ACC112 (cell line): Measurements from ENCODE around the gene MEX3D.
"Not testable (repeated sequence)": the region's sequence is repeated elsewhere in the genome, so short reads cannot be mapped to it uniquely, and the experiment has no call there.

Source experiments
- H2AFZ ChIP-seq: fragments of 200-600 bp; sonication (generic); one replicate; pipeline ENCODE4 v1.6.0; 2017; ENCODE audit warnings: antibody characterized with exemption, low read length; ENCODE audit not compliant: unreplicated experiment
- H3K27ac ChIP-seq: fragments of 200-600 bp; sonication (generic); 2 replicates; pipeline ENCODE4 v1.5.1; 2014; ENCODE audit warnings: low read depth, mild to moderate bottlenecking, antibody characterized with exemption, low read length, moderate library complexity
- H3K27me3 ChIP-seq: fragments of 200-600 bp; sonication (generic); 2 replicates; pipeline ENCODE4 v1.6.1; 2014; ENCODE audit warnings: mild to moderate bottlenecking, antibody characterized with exemption, low read length, moderate library complexity, mixed read lengths; ENCODE audit not compliant: insufficient read depth
- H3K36me3 ChIP-seq: fragments of 200-600 bp; sonication (generic); 2 replicates; pipeline ENCODE4 v1.6.1; 2016; ENCODE audit warnings: mild to moderate bottlenecking, antibody characterized with exemption, low read length, moderate library complexity, mixed read lengths; ENCODE audit not compliant: insufficient read depth
- H3K4me1 ChIP-seq: fragments of 200-600 bp; sonication (generic); one replicate; pipeline ENCODE4 v1.6.1; 2016; ENCODE audit warnings: low read length, mixed read lengths; ENCODE audit not compliant: insufficient read depth, unreplicated experiment, control insufficient read depth
- H3K4me3 ChIP-seq: fragments of 200-600 bp; sonication (generic); 2 replicates; pipeline ENCODE4 v1.5.1; 2014; ENCODE audit warnings: mild to moderate bottlenecking, low read depth, low read length
- H3K79me2 ChIP-seq: fragments of 200-600 bp; sonication (generic); one replicate; pipeline ENCODE4 v1.6.0; 2016; ENCODE audit warnings: low read length; ENCODE audit not compliant: control insufficient read depth, unreplicated experiment, insufficient read depth

Gene MEX3D

GRCh38 chr19:1533510-1534150 lies 34.5 kb downstream of the MEX3D start:
- Histone ChIP-seq H3K4me1 (peaks cover 1% of the 10 kb centered on the region), H3K27me3 (no peaks in the 10 kb centered on the region), H3K36me3 (no peaks in the 10 kb centered on the region), H3K79me2 (no peaks in the 10 kb centered on the region), H3K27ac (no peak overlapping the region), H3K4me3 (no peak overlapping the region), H2AFZ (no peak overlapping the region)

- Histone ChIP-seq H2AFZ (no peak overlapping the region), H3K36me3 (no peaks in the 10 kb centered on the region), H3K27ac (no peak overlapping the region), H3K4me1 (no peaks in the 10 kb centered on the region), H3K27me3 (no peaks in the 10 kb centered on the region), H3K79me2 (no peaks in the 10 kb centered on the region), H3K4me3 (no peak overlapping the region)
Measured at GRCh38 chr19:1532003-1532402, 36.1 kb downstream of the MEX3D start.

GRCh38 chr19:1531587-1531986 lies 36.5 kb downstream of the MEX3D start:
- Histone ChIP-seq H3K27ac (no peak overlapping the region), H2AFZ (no peak overlapping the region), H3K4me1 (no peaks in the 10 kb centered on the region), H3K79me2 (no peaks in the 10 kb centered on the region), H3K4me3 (no peak overlapping the region), H3K36me3 (no peaks in the 10 kb centered on the region), H3K27me3 (no peaks in the 10 kb centered on the region)

GRCh38 chr19:1530856-1531255 lies 37.3 kb downstream of the MEX3D start:
- H3K4me3 ChIP-seq, H3K4me1 ChIP-seq, H3K27me3 ChIP-seq, H2AFZ ChIP-seq, H3K36me3 ChIP-seq, H3K27ac ChIP-seq, H3K79me2 ChIP-seq: not testable (repeated sequence)

- H3K27ac ChIP-seq = no peak overlapping the region
- H3K4me3 ChIP-seq = no peak overlapping the region
- H3K27me3 ChIP-seq = peaks cover 8% of the 10 kb centered on the region
- H3K79me2 ChIP-seq = no peaks in the 10 kb centered on the region
- H3K36me3 ChIP-seq = no peaks in the 10 kb centered on the region
- H2AFZ ChIP-seq = no peak overlapping the region
- H3K4me1 ChIP-seq = no peaks in the 10 kb centered on the region
Measured at GRCh38 chr19:1529430-1529816, 38.7 kb downstream of the MEX3D start.

GRCh38 chr19:1528596-1529429 lies 39.3 kb downstream of the MEX3D start:
- H2AFZ ChIP-seq = no peak overlapping the region
- no peak overlapping the region for H3K27ac ChIP-seq
- H3K27me3 ChIP-seq = peaks cover 10% of the 10 kb centered on the region
- no peak overlapping the region for H3K4me3 ChIP-seq
- H3K4me1 ChIP-seq = no peaks in the 10 kb centered on the region
- H3K36me3 ChIP-seq = no peaks in the 10 kb centered on the region
- H3K79me2 ChIP-seq = no peaks in the 10 kb centered on the region

- Histone ChIP-seq H3K4me3 (no peak overlapping the region), H3K4me1 (no peaks in the 10 kb centered on the region), H2AFZ (no peak overlapping the region), H3K36me3 (no peaks in the 10 kb centered on the region), H3K27me3 (peaks cover 17% of the 10 kb centered on the region), H3K27ac (no peak overlapping the region), H3K79me2 (no peaks in the 10 kb centered on the region)
Measured at GRCh38 chr19:1527650-1528309, 40.3 kb downstream of the MEX3D start.

- H3K4me1 ChIP-seq = no peaks in the 10 kb centered on the region
- no peak overlapping the region for H3K4me3 ChIP-seq
- H2AFZ ChIP-seq = no peak overlapping the region
- H3K27me3 ChIP-seq = peaks cover 17% of the 10 kb centered on the region
- no peak overlapping the region for H3K27ac ChIP-seq
- no peaks in the 10 kb centered on the region for H3K79me2 ChIP-seq
- H3K36me3 ChIP-seq = no peaks in the 10 kb centered on the region
Measured at GRCh38 chr19:1526979-1527649, 41.0 kb downstream of the MEX3D start.

GRCh38 chr19:1526066-1526778 lies 41.9 kb downstream of the MEX3D start:
- Histone ChIP-seq H3K4me1 (no peaks in the 10 kb centered on the region), H2AFZ (no peak overlapping the region), H3K27me3 (peaks cover 17% of the 10 kb centered on the region)

GRCh38 chr19:1525343-1525742 lies 42.8 kb downstream of the MEX3D start:
- H3K27me3 ChIP-seq = peaks cover 17% of the 10 kb centered on the region

More at GRCh38 chr19:1526066-1526778, 41.9 kb downstream of the MEX3D start:
- Histone ChIP-seq H3K27ac (no peak overlapping the region), H3K79me2 (no peaks in the 10 kb centered on the region), H3K36me3 (no peaks in the 10 kb centered on the region), H3K4me3 (no peak overlapping the region)

More at GRCh38 chr19:1525343-1525742, 42.8 kb downstream of the MEX3D start:
- Histone ChIP-seq H2AFZ (no peak overlapping the region), H3K4me1 (no peaks in the 10 kb centered on the region), H3K36me3 (no peaks in the 10 kb centered on the region), H3K4me3 (no peak overlapping the region), H3K79me2 (no peaks in the 10 kb centered on the region), H3K27ac (no peak overlapping the region)
